NCI-H526 treated with DMSO at 0.1 percent for 48 hours (cell line): ENCODE results near the gene AVPR1A.
"Not testable (repeated sequence)": the region's sequence is repeated elsewhere in the genome, so short reads cannot be mapped to it uniquely, and the experiment has no call there.

Experiments
- DNase-seq: peaks from one replicate; lab custom pipeline; 2025; lab: John Stamatoyannopoulos, UW

Gene AVPR1A

GRCh38 chr12:63150713-63151622 is at the start of gene AVPR1A:
TSS of gene AVPR1A (minus strand) at chr12:63151201. CDS start at chr12:63150836, 365 bp downstream.
- peak; percentile 33 for DNase-seq

GRCh38 chr12:63196168-63196567 is 45.2 kb upstream of the AVPR1A start:
- DNase-seq = no peak

- DNase-seq = no peak
These were observed 28.2 kb upstream of the AVPR1A start for GRCh38 chr12:63179224-63179623.

- no peak for DNase-seq
These were observed 19.3 kb upstream of the AVPR1A start for GRCh38 chr12:63170321-63170720.

- DNase-seq = not testable (repeated sequence)
These were observed 16.7 kb upstream of the AVPR1A start for GRCh38 chr12:63167741-63168140.

GRCh38 chr12:63164911-63165310 is 13.9 kb upstream of the AVPR1A start:
- peak; percentile 90 for DNase-seq

GRCh38 chr12:63163541-63163940 is 12.5 kb upstream of the AVPR1A start:
- DNase-seq = no peak

- DNase-seq = no peak
These were observed 4.4 kb upstream of the AVPR1A start for GRCh38 chr12:63155375-63155774.

- DNase-seq = no peak
These were observed 3.6 kb upstream of the AVPR1A start for GRCh38 chr12:63154560-63154959.

- no peak for DNase-seq
These were observed 1.3 kb upstream of the AVPR1A start for GRCh38 chr12:63152321-63152700.

- DNase-seq = peak; percentile 64
These were observed 771 bp upstream of the AVPR1A start for GRCh38 chr12:63151623-63152320.

- DNase-seq = peak; percentile 20
These were observed 890 bp downstream of the AVPR1A start for GRCh38 chr12:63149909-63150712.

GRCh38 chr12:63144556-63144955 is 6.4 kb downstream of the AVPR1A start:
- no peak for DNase-seq

GRCh38 chr12:63138488-63138887 is 12.5 kb downstream of the AVPR1A start:
- no peak for DNase-seq

- DNase-seq = no peak
These were observed 17.0 kb downstream of the AVPR1A start for GRCh38 chr12:63133981-63134380.

- DNase-seq = no peak
These were observed 18.8 kb downstream of the AVPR1A start for GRCh38 chr12:63132201-63132600.

GRCh38 chr12:63129927-63130326 is 21.1 kb downstream of the AVPR1A start:
- DNase-seq = no peak

GRCh38 chr12:63124778-63125177 is 26.2 kb downstream of the AVPR1A start:
- no peak for DNase-seq

- DNase-seq = peak; percentile 25
These were observed 47.4 kb downstream of the AVPR1A start for GRCh38 chr12:63103494-63104131.

- no peak for DNase-seq
These were observed 49.1 kb downstream of the AVPR1A start for GRCh38 chr12:63101920-63102319.

GRCh38 chr12:63098851-63099250 is 52.1 kb downstream of the AVPR1A start:
- DNase-seq = no peak
